ENCODE results near the gene IGF1.

IGF1 gene

DNA sequence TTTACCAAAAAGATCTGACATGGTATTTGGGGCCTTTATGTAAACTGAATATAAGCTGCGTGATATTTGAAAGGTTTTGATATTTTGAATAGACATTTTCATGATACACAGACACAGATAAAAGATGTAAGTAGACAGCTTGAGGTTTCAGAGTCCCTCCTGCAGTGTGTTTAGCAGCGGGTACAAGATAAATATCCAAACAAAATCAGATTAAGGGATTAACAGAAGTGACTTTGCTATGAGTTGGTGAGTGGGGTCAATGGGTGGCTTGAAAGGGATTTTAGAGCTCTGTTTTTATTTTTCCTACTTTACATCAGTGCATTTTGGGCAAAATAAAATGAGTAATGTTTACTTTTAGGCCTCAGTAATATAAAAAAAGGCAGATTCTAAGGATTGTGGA, 84.1 kb downstream of the IGF1 start:
- TF ChIP-seq CTCF (IDR thresholded peaks at IDR 0.05; ENCODE audit: insufficient read depth, low read depth, low read length, missing control alignments), result no peak
- no peak for DNase-seq (ENCODE audit: low read depth)
- H3K4me3 ChIP-seq (ENCODE audit: low read length), result no peak overlapping the region

GRCh38 chr12:102394200-102394599, 86.2 kb downstream of the IGF1 start:
- no peak for TF ChIP-seq CTCF (IDR thresholded peaks at IDR 0.05; ENCODE audit: insufficient read depth, low read depth, low read length, missing control alignments)
- no peak overlapping the region for H3K4me3 ChIP-seq (ENCODE audit: low read length)
- DNase-seq (ENCODE audit: low read depth), result no peak

- no peak for TF ChIP-seq CTCF (IDR thresholded peaks at IDR 0.05; ENCODE audit: insufficient read depth, low read depth, low read length, missing control alignments)
- H3K4me3 ChIP-seq (ENCODE audit: low read length), result no peak overlapping the region
- DNase-seq (ENCODE audit: low read depth), result no peak
Measured at GRCh38 chr12:102390068-102390467, 90.3 kb downstream of the IGF1 start.

GRCh38 chr12:102388469-102388868, 91.9 kb downstream of the IGF1 start:
- TF ChIP-seq CTCF (IDR thresholded peaks at IDR 0.05; ENCODE audit: insufficient read depth, low read depth, low read length, missing control alignments), result no peak
- no peak overlapping the region for H3K4me3 ChIP-seq (ENCODE audit: low read length)
- no peak for DNase-seq (ENCODE audit: low read depth)

- no peak overlapping the region for H3K4me3 ChIP-seq (ENCODE audit: low read length)
- TF ChIP-seq CTCF (IDR thresholded peaks at IDR 0.05; ENCODE audit: insufficient read depth, low read depth, low read length, missing control alignments), result no peak
- DNase-seq (ENCODE audit: low read depth), result no peak
Measured at GRCh38 chr12:102385343-102385742, 95.0 kb downstream of the IGF1 start.

- no peak for DNase-seq (ENCODE audit: low read depth)
- no peak overlapping the region for H3K4me3 ChIP-seq (ENCODE audit: low read length)
- no peak for TF ChIP-seq CTCF (IDR thresholded peaks at IDR 0.05; ENCODE audit: insufficient read depth, low read depth, low read length, missing control alignments)
Measured at GRCh38 chr12:102379346-102380162, 100.8 kb downstream of the IGF1 start.

DNA sequence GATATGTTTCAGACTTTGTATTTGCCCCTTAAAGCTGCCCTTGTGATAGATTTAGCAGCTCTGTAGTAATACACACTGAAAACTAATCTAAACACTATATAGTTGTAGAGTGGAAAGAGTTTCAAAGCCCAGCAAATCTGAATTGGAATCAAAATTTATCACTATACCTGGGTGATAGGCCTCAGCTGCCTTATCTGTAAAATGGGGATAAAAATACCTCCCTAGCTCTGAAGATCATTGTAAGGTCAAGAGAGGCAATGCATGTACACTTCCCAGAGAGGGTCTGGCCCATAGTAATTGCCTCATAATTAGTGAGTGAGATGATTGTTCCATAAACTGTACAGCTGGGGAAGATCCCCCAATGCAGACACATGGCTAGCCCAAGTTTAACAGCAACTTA, 103.6 kb downstream of the IGF1 start:
- H3K4me3 ChIP-seq (ENCODE audit: low read length), result no peak overlapping the region
- no peak for DNase-seq (ENCODE audit: low read depth)
- no peak for TF ChIP-seq CTCF (IDR thresholded peaks at IDR 0.05; ENCODE audit: insufficient read depth, low read depth, low read length, missing control alignments)

Data from epithelial cell of esophagus (primary cell).